Muscle of arm (tissue), 12 donors: ENCODE results near the gene TRIM5. TPM values are rescaled to one million over a fixed set of nuclear protein-coding genes. Genes with fewer than 3 reads are reported as not detected.

Source experiments
- DNase-seq: peaks from one replicate; pipeline ENCODE4 v3.0.0-alpha.2; 2013
- polyA plus RNA-seq, 12 donors: library from polyadenylated mRNA; unstranded; fragments of 120-200 nt; gene quantifications; one replicate each; pipeline ENCODE4 v1.2.1, GENCODE V29; 2013; ENCODE audit not compliant: insufficient read length in 12 of 12

The TRIM5 gene
- polyA plus RNA-seq, 12 donors: 10.8 to 23.6 (median 14.5) TPM; not detected in 1

GRCh38 chr11:5625281-5625680 is 59.6 kb downstream of the TRIM5 start:
- DNase-seq: no peak

GRCh38 chr11:5624489-5625279 is 60.2 kb downstream of the TRIM5 start, which contains the start of gene TRIM34:
Gene TRIM34, plus strand, starts transcription at chr11:5625001. Its CDS starts 7,331 bp downstream, at chr11:5632332.
- DNase-seq: peak; percentile 80

GRCh38 chr11:5622802-5623201 is 62.1 kb downstream of the TRIM5 start:
- DNase-seq: no peak

- DNase-seq: no peak
Measured at GRCh38 chr11:5621580-5621979, 63.3 kb downstream of the TRIM5 start.

GRCh38 chr11:5620651-5621521 is 64.0 kb downstream of the TRIM5 start:
- DNase-seq: no peak

- DNase-seq: no peak
Measured at GRCh38 chr11:5618807-5619206, 66.1 kb downstream of the TRIM5 start.

Other genes with a start within 250 kb of the TRIM5 start
- gene OR51I1, start 243.6 kb downstream of the TRIM5 start, polyA plus RNA-seq: not detected
- not detected for gene OR51I2, start 235.8 kb downstream of the TRIM5 start, polyA plus RNA-seq
- not detected for gene OR52D1, start 196.4 kb downstream of the TRIM5 start, polyA plus RNA-seq
- not detected for gene UBQLN3, start 175.1 kb downstream of the TRIM5 start, polyA plus RNA-seq
- gene UBQLNL, start 168.4 kb downstream of the TRIM5 start, polyA plus RNA-seq: under 1 TPM in 10 of 12 donors, not detected in 2; 0.11 to 0.77 (median 0.17) TPM
- gene OR52H1, start 136.5 kb downstream of the TRIM5 start, polyA plus RNA-seq: under 1 TPM in 1 of 12 donors, not detected in 11; 0.29 TPM
- under 1 TPM in 1 of 12 donors, not detected in 11; 0.17 TPM for gene OR52B6, start 104.2 kb downstream of the TRIM5 start, polyA plus RNA-seq
- gene TRIM6, start 88.4 kb downstream of the TRIM5 start, polyA plus RNA-seq: 1 to 10 TPM in 8 of 12 donors, under 1 TPM in 2, not detected in 2; 0.93 to 3.6 (median 1.3) TPM
- gene TRIM34, start 60.1 kb downstream of the TRIM5 start, polyA plus RNA-seq: 1 to 10 TPM in 10 of 12 donors, not detected in 2; 2.9 to 9.6 (median 4.4) TPM
- gene TRIM22, start 4.7 kb upstream of the TRIM5 start, polyA plus RNA-seq: 10 to 100 TPM in 4 of 12 donors, 1 to 10 TPM in 7, not detected in 1; 4.5 to 17.5 (median 9.6) TPM
- gene OR56B1, start 51.4 kb upstream of the TRIM5 start, polyA plus RNA-seq: not detected
- gene OR52N4, start 69.2 kb upstream of the TRIM5 start, polyA plus RNA-seq: not detected
- not detected for gene OR52N5, start 98.3 kb upstream of the TRIM5 start, polyA plus RNA-seq
- not detected for gene OR52N1, start 106.2 kb upstream of the TRIM5 start, polyA plus RNA-seq
- gene OR52N2, start 123.8 kb upstream of the TRIM5 start, polyA plus RNA-seq: not detected
- gene OR52E6, start 156.8 kb upstream of the TRIM5 start, polyA plus RNA-seq: not detected
- gene OR52E8, start 172.6 kb upstream of the TRIM5 start, polyA plus RNA-seq: not detected
- gene OR52E4, start 195.6 kb upstream of the TRIM5 start, polyA plus RNA-seq: under 1 TPM in 1 of 12 donors, not detected in 11; 0.05 TPM
- not detected for gene OR52E5, start 208.1 kb upstream of the TRIM5 start, polyA plus RNA-seq